H9 (cell line): Measurements from ENCODE around the gene METTL14. TPM values are rescaled to one million over a fixed set of nuclear protein-coding genes. Genes with fewer than 3 reads are reported as not detected.

Source experiments
- DNase-seq: peaks from one replicate; pipeline ENCODE4 v3.0.0-alpha.2; 2017
- H2AFZ ChIP-seq: one replicate; pipeline ENCODE4 v1.6.1; 2013; ENCODE audit warnings: mild to moderate bottlenecking, low read length, control low read depth, moderate library complexity
- H2AK5ac ChIP-seq: 2 replicates; pipeline ENCODE4 v1.6.1; 2013; ENCODE audit warnings: low read length, control low read depth, mixed read lengths; ENCODE audit not compliant: insufficient read length
- H2BK120ac ChIP-seq: one replicate; pipeline ENCODE4 v1.6.1; 2013; ENCODE audit warnings: low read depth, mild to moderate bottlenecking, low read length, control low read depth, inconsistent platforms; ENCODE audit not compliant: poor library complexity, severe bottlenecking
- H2BK12ac ChIP-seq: 2 replicates; pipeline ENCODE4 v1.6.1; 2013; ENCODE audit warnings: low read length, control low read depth, mixed read lengths, low read depth; ENCODE audit not compliant: insufficient read length
- H2BK15ac ChIP-seq: 2 replicates; pipeline ENCODE4 v1.6.1; 2013; ENCODE audit warnings: low read depth, low read length, control low read depth
- H2BK20ac ChIP-seq: one replicate; pipeline ENCODE4 v1.6.1; 2013; ENCODE audit warnings: low read depth, mild to moderate bottlenecking, low read length, control low read depth, inconsistent platforms; ENCODE audit not compliant: poor library complexity, severe bottlenecking
- H2BK5ac ChIP-seq: 2 replicates; pipeline ENCODE4 v1.6.1; 2013; ENCODE audit warnings: low read length, control low read depth, mixed read lengths; ENCODE audit not compliant: insufficient read length
- H3K14ac ChIP-seq: 2 replicates; pipeline ENCODE4 v1.6.1; 2013; ENCODE audit warnings: low read length, control low read depth; ENCODE audit not compliant: insufficient read depth
- H3K18ac ChIP-seq: 2 replicates; pipeline ENCODE4 v1.6.1; 2013; ENCODE audit warnings: low read depth, mild to moderate bottlenecking, mixed read lengths, low read length, control low read depth; ENCODE audit not compliant: insufficient read length
- H3K23ac ChIP-seq: 2 replicates; pipeline ENCODE4 v1.6.1; 2013; ENCODE audit warnings: low read length, control low read depth, mixed read lengths, low read depth; ENCODE audit not compliant: insufficient read length
- H3K23me2 ChIP-seq: 2 replicates; pipeline ENCODE4 v1.6.1; 2013; ENCODE audit warnings: low read depth, mild to moderate bottlenecking, mixed read lengths, low read length, control low read depth; ENCODE audit not compliant: insufficient read length, poor library complexity, severe bottlenecking
- H3K27ac ChIP-seq: 2 replicates; pipeline ENCODE4 v1.5.1; 2013; ENCODE audit warnings: low read length, control low read depth, mixed read lengths, low read depth; ENCODE audit not compliant: insufficient read length
- H3K27me3 ChIP-seq: 2 replicates; pipeline ENCODE4 v1.6.1; 2013; ENCODE audit warnings: low read length, control low read depth, inconsistent platforms; ENCODE audit not compliant: insufficient read depth
- H3K4ac ChIP-seq: 2 replicates; pipeline ENCODE4 v1.6.1; 2013; ENCODE audit warnings: low read depth, mild to moderate bottlenecking, control low read depth, inconsistent platforms, low read length, moderate library complexity
- H3K4me1 ChIP-seq: 2 replicates; pipeline ENCODE4 v1.6.1; 2013; ENCODE audit warnings: low read length, control low read depth, inconsistent platforms; ENCODE audit not compliant: insufficient read depth
- H3K4me2 ChIP-seq: 2 replicates; pipeline ENCODE4 v1.6.1; 2013; ENCODE audit warnings: low read length, control low read depth, mixed read lengths; ENCODE audit not compliant: insufficient read length, insufficient read depth
- H3K56ac ChIP-seq: 2 replicates; pipeline ENCODE4 v1.6.1; 2013; ENCODE audit warnings: low read depth, mild to moderate bottlenecking, mixed read lengths, low read length, control low read depth; ENCODE audit not compliant: insufficient read length
- H3K79me1 ChIP-seq: 2 replicates; pipeline ENCODE4 v1.6.1; 2013; ENCODE audit warnings: low read depth, mild to moderate bottlenecking, moderate library complexity, low read length, control low read depth, inconsistent platforms; ENCODE audit not compliant: insufficient read depth, poor library complexity, severe bottlenecking
- H3K79me2 ChIP-seq: 2 replicates; pipeline ENCODE4 v1.6.1; 2013; ENCODE audit warnings: low read length, control low read depth, inconsistent platforms; ENCODE audit not compliant: insufficient read depth
- H3K9ac ChIP-seq: 2 replicates; pipeline ENCODE4 v1.6.1; 2013; ENCODE audit warnings: low read length, control low read depth, mixed read lengths; ENCODE audit not compliant: insufficient read length; ENCODE audit errors: extremely low read depth
- H3K9me3 ChIP-seq: one replicate; pipeline ENCODE4 v1.6.1; 2013; ENCODE audit warnings: low read depth, low read length, inconsistent platforms; ENCODE audit not compliant: control insufficient read depth
- H3T11ph ChIP-seq: one replicate; pipeline ENCODE4 v1.6.1; 2013; ENCODE audit warnings: mild to moderate bottlenecking, low read length, control low read depth, inconsistent platforms
- H4K20me1 ChIP-seq: one replicate; pipeline ENCODE4 v1.6.1; 2013; ENCODE audit not compliant: control insufficient read depth, insufficient read length, insufficient read depth
- H4K5ac ChIP-seq: 2 replicates; pipeline ENCODE4 v1.6.1; 2013; ENCODE audit warnings: low read depth, mild to moderate bottlenecking, mixed read lengths, low read length, control low read depth; ENCODE audit not compliant: insufficient read length
- H4K8ac ChIP-seq: replicated peaks from 2 replicates; pipeline ENCODE4 v1.6.1; 2013; ENCODE audit warnings: low read length, control low read depth, mixed read lengths, low read depth; ENCODE audit not compliant: insufficient read length
- H4K91ac ChIP-seq: 2 replicates; pipeline ENCODE4 v1.6.1; 2013; ENCODE audit warnings: low read depth, mild to moderate bottlenecking, moderate library complexity, mixed read lengths, low read length, control low read depth; ENCODE audit not compliant: insufficient read length
- H3K27ac Mint-ChIP-seq, 3 experiments: 2 replicates in 2 of 3; 3 replicates in 1 of 3; pipeline ENCODE4 v1.8.0; 2020 to 2021; ENCODE audit warnings: mixed read lengths in 3 of 3, mild to moderate bottlenecking in 1 of 3, moderate library complexity in 1 of 3
- H3K27me3 Mint-ChIP-seq: 2 replicates; pipeline ENCODE4 v1.8.0; 2021; ENCODE audit warnings: low read depth, mild to moderate bottlenecking, moderate library complexity, mixed read lengths
- H3K36me3 Mint-ChIP-seq, 3 experiments: 2 replicates in 2 of 3; 3 replicates in 1 of 3; pipeline ENCODE4 v1.8.0; 2020 to 2021; ENCODE audit warnings: low read depth in 3 of 3, mixed read lengths in 3 of 3; ENCODE audit not compliant: insufficient read depth in 1 of 3
- H3K4me1 Mint-ChIP-seq, 2 experiments: 2 replicates each; pipeline ENCODE4 v1.8.0; 2020; ENCODE audit warnings: mixed read lengths in 2 of 2
- H3K4me3 Mint-ChIP-seq, 2 experiments: 2 replicates in 1 of 2; 3 replicates in 1 of 2; pipeline ENCODE4 v1.8.0; 2020 to 2021; ENCODE audit warnings: mild to moderate bottlenecking in 2 of 2, mixed read lengths in 2 of 2, moderate library complexity in 1 of 2
- H3K9me3 Mint-ChIP-seq, 2 experiments: 2 replicates in 1 of 2; 3 replicates in 1 of 2; pipeline ENCODE4 v1.8.0; 2020; ENCODE audit warnings: mild to moderate bottlenecking in 2 of 2, mixed read lengths in 2 of 2, moderate library complexity in 1 of 2
- total RNA-seq: library from RNA; stranded (reverse); gene quantifications from 2 replicates; pipeline ENCODE4 v1.2.1, GENCODE V29; 2021
- TF ChIP-seq, protein P1 (sequence below): fragments of 200-600 bp; sonication (generic); conservative IDR thresholded peaks from 3 replicates; pipeline ENCODE4 v1.8.0; 2021; ENCODE audit warnings: antibody characterized with exemption, mild to moderate bottlenecking

The METTL14 gene
- total RNA-seq, 1 experiment from 2014 or later, result 53.3 TPM

- Histone ChIP-seq H2BK20ac (no peak overlapping the region), H3T11ph (no peak overlapping the region), H3K4me2 (no peak overlapping the region), H3K4ac (no peak overlapping the region), H3K79me2 (no peaks in the 10 kb centered on the region), H3K14ac (no peak overlapping the region), H2BK5ac (no peak overlapping the region), H2BK12ac (no peak overlapping the region), H3K27ac (no peak overlapping the region), H4K91ac (no peak overlapping the region), H3K9me3 (no peaks in the 10 kb centered on the region), H2BK120ac (no peak overlapping the region), H3K9ac (no peak overlapping the region), H4K8ac (no peak overlapping the region), H2AK5ac (no peak overlapping the region), H3K18ac (no peak overlapping the region), H3K23me2 (no peaks in the 10 kb centered on the region), H3K4me1 (no peaks in the 10 kb centered on the region; the same call in 1 of the 2 replicates), H3K79me1 (no peaks in the 10 kb centered on the region), H3K23ac (no peak overlapping the region), H3K27me3 (no peaks in the 10 kb centered on the region), H2BK15ac (no peak overlapping the region), H4K20me1 (no peaks in the 10 kb centered on the region), H4K5ac (no peak overlapping the region), H3K56ac (no peak overlapping the region), H2AFZ (no peak overlapping the region)
- H3K4me1 Mint-ChIP-seq, result no peaks in the 10 kb centered on the region
- H3K27me3 Mint-ChIP-seq, result no peaks in the 10 kb centered on the region
- no peaks in the 10 kb centered on the region for H3K9me3 Mint-ChIP-seq
- no peak overlapping the region for H3K4me3 Mint-ChIP-seq
- DNase-seq, result no peak
- no peak overlapping the region for H3K27ac Mint-ChIP-seq
- H3K36me3 Mint-ChIP-seq, result peaks cover 23 to 66% (median 44%) of the 10 kb centered on the region in 3 experiments
- TF ChIP-seq, protein P1, sequence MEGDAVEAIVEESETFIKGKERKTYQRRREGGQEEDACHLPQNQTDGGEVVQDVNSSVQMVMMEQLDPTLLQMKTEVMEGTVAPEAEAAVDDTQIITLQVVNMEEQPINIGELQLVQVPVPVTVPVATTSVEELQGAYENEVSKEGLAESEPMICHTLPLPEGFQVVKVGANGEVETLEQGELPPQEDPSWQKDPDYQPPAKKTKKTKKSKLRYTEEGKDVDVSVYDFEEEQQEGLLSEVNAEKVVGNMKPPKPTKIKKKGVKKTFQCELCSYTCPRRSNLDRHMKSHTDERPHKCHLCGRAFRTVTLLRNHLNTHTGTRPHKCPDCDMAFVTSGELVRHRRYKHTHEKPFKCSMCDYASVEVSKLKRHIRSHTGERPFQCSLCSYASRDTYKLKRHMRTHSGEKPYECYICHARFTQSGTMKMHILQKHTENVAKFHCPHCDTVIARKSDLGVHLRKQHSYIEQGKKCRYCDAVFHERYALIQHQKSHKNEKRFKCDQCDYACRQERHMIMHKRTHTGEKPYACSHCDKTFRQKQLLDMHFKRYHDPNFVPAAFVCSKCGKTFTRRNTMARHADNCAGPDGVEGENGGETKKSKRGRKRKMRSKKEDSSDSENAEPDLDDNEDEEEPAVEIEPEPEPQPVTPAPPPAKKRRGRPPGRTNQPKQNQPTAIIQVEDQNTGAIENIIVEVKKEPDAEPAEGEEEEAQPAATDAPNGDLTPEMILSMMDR, result no peak
These were observed 56.9 kb downstream of the METTL14 start for GRCh38 chr4:118742050-118742449.
